NB4 (cell line): Measurements from ENCODE around the gene MAG.

Source experiments
- DNase-seq: peaks from one replicate; pipeline ENCODE4 v3.0.0; 2010; ENCODE audit warnings: low read depth
- H3K4me3 ChIP-seq: one replicate; pipeline ENCODE4 v1.5.1; 2011; ENCODE audit warnings: mild to moderate bottlenecking, low read depth, low read length, moderate library complexity
- CTCF ChIP-seq: IDR thresholded peaks from one replicate; pipeline ENCODE4 v1.5.1; 2012; ENCODE audit warnings: low read depth, low read length
- MAX ChIP-seq: IDR thresholded peaks from 2 replicates; pipeline ENCODE4 v1.6.1; 2011; ENCODE audit warnings: low read depth, low read length
- MYC ChIP-seq: IDR thresholded peaks from 2 replicates; pipeline ENCODE4 v1.6.1; 2011; ENCODE audit warnings: low read depth, low read length
- POLR2A ChIP-seq: IDR thresholded peaks from 2 replicates; pipeline ENCODE4 v1.6.1; 2011; ENCODE audit warnings: mild to moderate bottlenecking; ENCODE audit not compliant: insufficient read length; ENCODE audit errors: extremely low read depth

MAG gene

GRCh38 chr19:35291916-35292315, at the start of gene MAG:
TSS of gene MAG (plus strand) at chr19:35292161. CDS start at chr19:35295409, 3,248 bp downstream.
- no peak for DNase-seq
- H3K4me3 ChIP-seq, result no peak within 1 kb of the TSS

GRCh38 chr19:35246466-35247092, 45.4 kb upstream of the MAG start:
- no peak overlapping the region for H3K4me3 ChIP-seq
- no peak for TF ChIP-seq MAX
- no peak for TF ChIP-seq POLR2A
- TF ChIP-seq MYC, result no peak
- TF ChIP-seq CTCF, result no peak
- DNase-seq, result no peak

More at GRCh38 chr19:35291916-35292315, at the start of gene MAG:
- TF ChIP-seq POLR2A, result no peak
- no peak for TF ChIP-seq MYC
- no peak for TF ChIP-seq MAX
- no peak for TF ChIP-seq CTCF

GRCh38 chr19:35247526-35248309, 44.2 kb upstream of the MAG start:
- no peak for DNase-seq
- H3K4me3 ChIP-seq, result no peak overlapping the region
- TF ChIP-seq MYC (no peak), CTCF (no peak), MAX (no peak), POLR2A (no peak)

GRCh38 chr19:35248310-35249145, 43.4 kb upstream of the MAG start, which contains the start of gene LSR:
TSS of gene LSR (plus strand) at chr19:35249002. CDS start at chr19:35249023, 21 bp downstream.
- DNase-seq, result no peak
- H3K4me3 ChIP-seq, result no peak within 1 kb of the TSS
- TF ChIP-seq POLR2A, result no peak
- no peak for TF ChIP-seq MYC
- TF ChIP-seq CTCF, result no peak
- no peak for TF ChIP-seq MAX

- H3K4me3 ChIP-seq, result no peak overlapping the region
- TF ChIP-seq MAX (no peak), CTCF (no peak), MYC (no peak), POLR2A (no peak)
- no peak for DNase-seq
Observed at GRCh38 chr19:35249146-35249847, 42.7 kb upstream of the MAG start.
